HG03442 (cell line): Measurements from ENCODE around the gene TMEM200B.
"Not testable (repeated sequence)": the region's sequence is repeated elsewhere in the genome, so short reads cannot be mapped to it uniquely, and the experiment has no call there.

Experiments
- ATAC-seq: cut with Tn5 transposase; IDR thresholded peaks from one replicate; pipeline ENCODE4 v1.9.1; 2021; ENCODE audit warnings: mild to moderate bottlenecking, moderate library complexity; ENCODE audit not compliant: unreplicated experiment

Gene TMEM200B

DNA sequence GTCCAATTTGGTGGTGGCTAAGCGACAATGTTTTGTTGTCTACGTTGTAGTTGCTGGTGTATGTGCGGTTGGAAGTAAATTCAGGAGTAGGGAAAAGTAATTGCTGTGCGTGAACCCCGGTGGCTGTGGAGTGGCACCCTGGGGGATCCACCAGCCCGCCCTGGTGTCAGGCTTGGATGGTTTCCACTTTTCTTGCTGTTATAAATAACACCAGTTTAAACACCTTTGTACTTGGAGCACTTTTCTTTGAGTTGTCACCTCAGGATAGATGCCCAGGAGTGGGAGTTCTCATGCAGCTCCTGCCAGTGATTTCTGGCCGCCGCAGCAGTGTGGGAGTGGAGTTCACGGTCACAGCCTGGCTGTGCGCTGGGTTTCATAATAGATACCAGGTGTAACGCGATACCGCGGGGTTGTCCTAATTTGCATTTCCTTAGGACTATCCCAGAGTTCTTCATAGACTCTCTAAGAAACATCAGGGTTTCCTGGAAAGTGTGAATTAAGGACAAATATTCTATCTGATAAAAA is 12.8 kb upstream of the TMEM200B start:
- ATAC-seq = no peak

GRCh38 chr1:29134695-29135028 is 11.0 kb upstream of the TMEM200B start:
- no peak for ATAC-seq

- ATAC-seq = no peak
These were observed 10.4 kb upstream of the TMEM200B start for GRCh38 chr1:29133861-29134694.

- ATAC-seq = not testable (repeated sequence)
These were observed 7.4 kb upstream of the TMEM200B start for GRCh38 chr1:29131056-29131455.

DNA sequence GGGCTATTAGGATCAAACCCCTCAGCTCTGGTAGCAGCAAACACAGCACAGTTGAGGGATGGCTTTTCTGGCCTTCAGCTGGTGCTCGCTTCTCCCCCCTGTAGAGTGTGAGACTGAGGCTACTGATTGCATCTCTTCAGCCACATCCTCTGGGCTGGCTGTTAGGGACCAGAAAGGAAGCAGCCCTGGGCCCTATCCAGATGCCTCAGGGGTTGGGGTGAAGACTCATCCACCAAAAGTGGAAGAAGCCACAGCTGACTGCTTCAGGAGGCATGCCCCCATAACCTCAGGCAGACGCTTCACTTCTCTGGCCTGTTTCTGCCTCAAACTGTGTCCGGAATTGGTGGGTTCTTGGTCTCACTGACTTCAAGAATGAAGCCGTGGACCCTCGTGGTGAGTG is 6.2 kb upstream of the TMEM200B start:
- no peak for ATAC-seq

- no peak for ATAC-seq
These were observed 5.0 kb upstream of the TMEM200B start for GRCh38 chr1:29128739-29129138.

DNA sequence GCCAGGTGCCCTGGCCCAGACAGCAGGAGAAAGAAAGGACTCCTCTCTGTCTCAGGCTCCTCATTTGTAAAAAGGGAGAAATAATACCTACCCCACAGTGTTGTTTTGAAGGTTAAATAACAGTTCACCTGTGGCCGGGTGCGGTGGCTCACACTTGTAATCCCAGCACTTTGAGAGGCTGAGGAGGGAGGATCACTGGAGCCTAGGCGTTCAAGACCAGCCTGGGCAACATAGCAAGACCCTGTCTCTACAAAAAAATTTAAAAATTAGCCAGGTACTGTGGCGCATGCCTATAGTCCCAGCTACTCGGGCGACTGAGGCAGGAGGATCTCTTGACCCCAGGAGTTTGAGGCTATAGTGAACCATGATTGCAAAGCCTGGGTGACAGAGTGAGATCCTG is 2.5 kb upstream of the TMEM200B start:
- no peak for ATAC-seq

DNA sequence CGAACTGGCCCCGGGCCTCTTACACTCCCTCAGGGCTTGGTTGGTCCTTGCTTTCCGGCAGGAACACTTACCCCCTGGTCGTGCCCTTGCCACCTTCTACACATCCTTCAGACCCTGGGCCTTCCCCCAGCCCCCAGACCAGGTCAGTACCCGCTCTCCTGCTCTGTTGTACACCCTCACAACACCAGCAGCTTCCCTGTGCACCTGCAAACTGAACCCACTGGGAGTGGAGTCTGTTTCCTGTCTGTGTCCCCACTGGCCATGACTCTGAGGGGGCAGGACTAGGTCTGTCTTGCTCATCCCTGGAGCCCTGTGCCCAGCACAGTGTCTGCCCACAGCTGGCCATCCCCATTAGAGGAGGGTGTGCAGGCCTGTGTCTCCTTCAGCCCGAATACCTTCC is 2.1 kb upstream of the TMEM200B start:
- ATAC-seq = no peak

GRCh38 chr1:29125237-29125641 is 1.5 kb upstream of the TMEM200B start:
- no peak for ATAC-seq

GRCh38 chr1:29124366-29125236 is 898 bp upstream of the TMEM200B start:
- ATAC-seq = no peak

DNA sequence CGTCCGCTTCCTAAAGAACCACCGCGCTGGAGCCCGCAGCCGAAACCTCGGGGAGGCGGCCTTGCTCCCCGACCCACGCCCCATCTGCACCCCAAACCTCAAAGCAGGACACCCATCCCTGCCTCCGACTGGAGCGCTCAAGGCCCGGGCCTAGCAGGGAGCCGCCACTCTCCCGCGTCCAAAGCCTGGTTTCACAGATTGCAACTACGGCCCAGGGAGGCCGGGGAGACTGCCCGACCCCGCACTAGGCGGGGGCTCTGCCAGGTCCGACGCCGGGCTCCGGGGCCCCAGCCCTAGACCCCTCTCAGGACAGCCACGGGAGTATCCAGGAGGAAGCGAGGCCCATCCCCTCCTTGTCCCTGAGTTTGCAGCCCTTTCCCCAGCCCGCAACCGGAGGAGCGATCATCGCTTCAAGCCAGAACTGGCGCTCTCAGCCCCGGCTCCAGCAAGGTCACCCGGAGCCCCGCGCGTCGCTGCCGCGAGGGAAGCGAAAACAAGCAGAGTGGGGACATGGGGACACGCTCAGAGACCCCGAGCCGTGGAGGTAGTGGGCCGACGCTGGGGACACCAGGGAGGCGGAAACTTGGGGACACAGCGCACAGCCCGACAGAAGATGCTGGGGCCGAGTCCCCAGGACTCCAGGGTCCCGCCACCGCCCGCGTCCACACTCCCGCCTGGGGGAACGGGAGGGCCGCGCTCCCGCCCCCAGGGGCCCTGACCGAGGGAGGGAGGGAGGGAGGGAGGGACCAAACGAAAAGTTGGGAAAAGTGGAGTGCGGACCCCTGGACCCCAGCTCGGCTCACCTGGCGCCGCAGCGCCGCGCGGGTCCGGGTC is 433 bp downstream of the TMEM200B start:
- no peak for ATAC-seq

DNA sequence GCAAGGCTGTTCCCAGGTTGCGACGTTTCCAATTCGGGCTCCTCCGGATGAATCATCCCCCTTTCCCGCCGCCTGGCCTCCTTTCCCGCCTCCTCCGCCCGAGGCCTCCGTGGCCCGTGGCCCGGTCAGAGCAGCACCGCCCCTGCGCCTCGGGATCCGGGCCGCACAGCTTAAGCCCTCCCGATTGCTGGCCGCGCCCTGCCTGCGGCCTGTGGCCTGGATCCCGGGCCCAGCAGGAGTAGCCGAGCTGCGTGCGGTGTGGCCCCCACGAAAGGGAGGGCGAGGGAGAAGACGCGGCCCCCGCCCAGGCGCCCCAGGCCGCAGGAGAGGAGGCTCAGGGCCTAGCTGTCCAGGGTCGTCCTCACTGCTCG is 1.0 kb downstream of the TMEM200B start:
- no peak for ATAC-seq

DNA sequence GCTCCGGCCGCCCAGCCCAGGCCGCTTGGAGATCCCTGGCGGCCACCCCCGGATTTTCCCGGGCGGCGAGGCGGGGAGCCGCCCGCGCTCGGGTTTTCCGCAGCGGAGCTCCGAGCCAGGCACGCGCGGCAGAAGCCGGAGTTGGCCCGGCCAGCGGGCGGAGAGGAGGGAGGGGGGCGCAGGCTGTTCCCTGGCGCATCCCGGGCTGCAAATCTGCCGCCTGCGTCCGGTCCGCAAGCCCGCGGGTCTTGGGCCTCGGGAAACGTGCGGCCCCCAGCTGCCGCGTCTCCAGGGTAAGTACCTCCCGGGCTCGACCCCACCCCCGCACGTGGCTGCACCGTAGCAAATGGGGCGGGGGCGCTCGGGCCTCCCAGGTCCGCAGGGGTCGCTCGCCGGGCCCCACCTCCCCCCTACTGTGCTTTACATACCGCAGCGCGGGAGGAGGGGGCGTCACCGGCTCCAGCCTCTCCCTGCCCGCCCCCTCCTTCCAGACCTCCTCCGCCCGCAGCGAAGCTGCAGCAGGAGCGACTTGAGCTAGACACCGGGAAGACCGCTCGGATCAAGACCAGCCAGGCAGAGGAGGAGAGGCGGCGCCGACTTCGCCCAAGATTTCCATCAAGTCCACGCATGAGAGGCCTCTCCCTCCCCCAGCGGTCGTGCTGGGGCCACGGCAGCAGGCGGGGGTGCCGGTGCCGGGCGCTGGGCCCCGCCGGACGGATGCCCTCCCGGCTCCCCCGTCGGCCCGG is 1.6 kb downstream of the TMEM200B start:
- no peak for ATAC-seq

DNA sequence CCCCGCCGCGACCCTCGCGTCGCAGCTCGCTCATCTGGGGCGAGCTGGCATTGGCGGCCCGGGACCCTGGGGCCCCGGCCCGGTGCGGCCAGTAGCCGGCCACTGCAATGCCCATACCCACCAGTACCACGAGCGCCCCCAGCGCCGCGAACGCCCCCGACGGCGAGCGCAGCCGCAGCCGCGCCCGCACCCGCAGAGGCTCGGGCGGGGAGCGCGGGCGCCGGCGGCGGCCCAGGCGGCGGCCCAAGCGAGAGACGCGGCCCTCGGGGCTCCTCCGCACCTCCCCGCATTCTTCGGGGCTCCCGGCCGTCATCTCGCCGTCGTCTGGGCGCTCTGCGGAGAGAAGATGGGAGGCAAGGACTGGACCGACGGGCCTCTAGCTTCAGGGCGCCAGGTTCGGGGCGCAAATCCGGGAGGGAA is 2.2 kb downstream of the TMEM200B start:
- ATAC-seq = no peak

DNA sequence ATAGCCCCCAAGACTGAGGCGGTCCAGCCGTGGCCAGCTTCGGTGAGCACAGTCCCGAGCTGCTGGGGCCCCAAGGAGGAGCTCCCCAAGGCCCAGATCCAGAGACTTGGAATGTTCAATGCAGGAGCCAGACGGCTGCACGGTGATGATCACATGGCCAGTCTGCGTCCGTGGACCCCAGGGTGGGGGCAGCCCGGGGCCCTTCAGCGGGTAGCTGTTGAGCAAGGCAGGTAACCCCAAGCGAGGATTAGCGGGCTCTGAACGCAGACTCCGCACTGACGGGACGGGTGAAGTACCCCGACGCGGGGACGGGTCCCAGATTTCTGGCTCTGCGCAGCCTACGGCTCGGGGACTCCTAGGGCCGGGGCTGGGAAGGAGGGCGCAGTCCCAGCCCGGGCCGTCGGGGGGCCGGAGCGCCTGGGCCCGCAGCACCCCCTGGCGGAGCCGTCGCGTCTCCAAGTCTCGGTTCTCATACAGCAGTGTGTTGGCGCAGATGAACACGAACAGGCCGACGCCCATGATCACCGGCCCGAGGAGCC is 2.7 kb downstream of the TMEM200B start:
- no peak for ATAC-seq

DNA sequence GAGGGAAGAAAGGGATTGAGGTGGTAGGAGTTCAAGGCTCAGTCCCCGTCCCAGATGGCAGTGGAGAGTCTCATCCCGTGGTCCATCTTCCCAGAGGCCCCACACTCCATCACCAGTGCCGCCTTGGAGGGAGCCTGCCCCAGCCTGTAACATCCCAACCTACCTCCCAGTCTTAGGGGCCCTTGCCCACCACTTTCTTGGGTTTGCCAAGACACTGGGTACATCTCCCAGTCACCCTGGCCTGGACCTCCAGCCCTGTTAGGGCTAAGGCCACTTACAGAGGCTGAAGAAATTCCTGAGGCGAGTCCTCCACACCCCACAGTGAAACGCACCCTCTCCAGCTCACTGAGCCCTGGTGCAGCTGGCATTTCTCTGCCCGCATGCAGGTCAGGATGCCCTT is 3.3 kb downstream of the TMEM200B start:
- ATAC-seq = no peak

- no peak for ATAC-seq
These were observed 4.4 kb downstream of the TMEM200B start for GRCh38 chr1:29119121-29119929.

DNA sequence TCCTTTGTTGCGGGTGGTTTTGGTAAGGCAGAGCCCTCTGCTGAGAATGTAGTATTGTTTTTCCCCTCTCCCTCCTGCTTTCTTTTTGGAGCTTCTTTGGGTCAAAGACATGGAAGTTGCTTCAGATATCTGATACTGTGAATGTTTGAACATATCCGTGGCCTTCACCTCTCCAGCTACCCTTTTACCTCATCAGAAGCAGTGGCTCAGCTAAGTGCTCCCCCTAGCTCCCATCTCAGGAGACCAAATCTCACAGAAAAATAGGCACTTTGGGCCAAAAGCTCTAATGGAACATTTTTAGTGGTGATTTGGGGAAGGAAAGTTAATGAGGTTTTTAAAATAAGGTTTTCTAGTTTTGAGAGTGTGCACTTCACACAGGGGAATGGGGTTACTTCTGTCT is 6.3 kb downstream of the TMEM200B start:
- no peak for ATAC-seq

- ATAC-seq = no peak
These were observed 9.0 kb downstream of the TMEM200B start for GRCh38 chr1:29114654-29115053.
